Neural crest cell (in vitro differentiated cells): Measurements from ENCODE around the gene DHRS7B. TPM values are rescaled to one million over a fixed set of nuclear protein-coding genes. Genes with fewer than 3 reads are reported as not detected.
A peak's percentile ranks its signal among the peaks of the same experiment; 100 is the strongest.

ENCODE experiments used
- DNase-seq: peaks from one replicate; pipeline ENCODE4 v3.0.0; 2021; ENCODE audit warnings: low read depth, mixed read lengths, low spot score
- H3K27ac Mint-ChIP-seq: one replicate; pipeline ENCODE4 v1.8.0; 2021; ENCODE audit warnings: mild to moderate bottlenecking, mixed read lengths; ENCODE audit not compliant: unreplicated experiment
- H3K27me3 Mint-ChIP-seq: 2 replicates; pipeline ENCODE4 v1.8.0; 2021; ENCODE audit warnings: low read depth, mild to moderate bottlenecking, mixed read lengths
- H3K36me3 Mint-ChIP-seq: 2 replicates; pipeline ENCODE4 v1.8.0; 2021; ENCODE audit warnings: low read depth, mild to moderate bottlenecking, mixed read lengths
- H3K4me1 Mint-ChIP-seq: 2 replicates; pipeline ENCODE4 v1.8.0; 2021; ENCODE audit warnings: mixed read lengths
- H3K4me3 Mint-ChIP-seq: one replicate; pipeline ENCODE4 v1.8.0; 2021; ENCODE audit warnings: mild to moderate bottlenecking, mixed read lengths
- H3K9me3 Mint-ChIP-seq: 2 replicates; pipeline ENCODE4 v1.8.0; 2021; ENCODE audit warnings: mixed read lengths
- CTCF ChIP-seq: fragments of 200-600 bp; sonication (generic); conservative IDR thresholded peaks from 2 replicates; pipeline ENCODE4 v1.5.0; 2021; ENCODE audit warnings: antibody characterized with exemption, mild to moderate bottlenecking
- total RNA-seq: library from RNA; stranded (reverse); gene quantifications from 2 replicates; pipeline ENCODE4 v1.2.1, GENCODE V29; 2021

DHRS7B gene
- total RNA-seq, 1 donor from 2014 or later: 14.8 TPM

- Mint-ChIP-seq H3K27ac (no peak overlapping the region), H3K4me3 (no peak overlapping the region), H3K4me1 (peaks cover 20% of the 10 kb centered on the region), H3K36me3 (no peaks in the 10 kb centered on the region), H3K27me3 (no peaks in the 10 kb centered on the region), H3K9me3 (no peaks in the 10 kb centered on the region)
- TF ChIP-seq CTCF: no peak
- DNase-seq: no peak
These were observed 39.3 kb downstream of the DHRS7B start for GRCh38 chr17:21165922-21166594.

GRCh38 chr17:21166595-21167210, 39.9 kb downstream of the DHRS7B start:
- Mint-ChIP-seq H3K9me3 (no peaks in the 10 kb centered on the region), H3K27ac (no peak overlapping the region), H3K36me3 (no peaks in the 10 kb centered on the region), H3K4me3 (no peak overlapping the region), H3K27me3 (no peaks in the 10 kb centered on the region), H3K4me1 (peaks cover 20% of the 10 kb centered on the region)
- DNase-seq: no peak
- no peak for TF ChIP-seq CTCF

GRCh38 chr17:21167303-21167702, 40.5 kb downstream of the DHRS7B start:
- Mint-ChIP-seq H3K36me3 (peaks cover 2% of the 10 kb centered on the region), H3K27ac (peak overlapping the region; percentile 52), H3K9me3 (no peaks in the 10 kb centered on the region), H3K4me3 (no peak overlapping the region), H3K27me3 (no peaks in the 10 kb centered on the region), H3K4me1 (peaks cover 19% of the 10 kb centered on the region)
- TF ChIP-seq CTCF: no peak
- DNase-seq: no peak

DNA sequence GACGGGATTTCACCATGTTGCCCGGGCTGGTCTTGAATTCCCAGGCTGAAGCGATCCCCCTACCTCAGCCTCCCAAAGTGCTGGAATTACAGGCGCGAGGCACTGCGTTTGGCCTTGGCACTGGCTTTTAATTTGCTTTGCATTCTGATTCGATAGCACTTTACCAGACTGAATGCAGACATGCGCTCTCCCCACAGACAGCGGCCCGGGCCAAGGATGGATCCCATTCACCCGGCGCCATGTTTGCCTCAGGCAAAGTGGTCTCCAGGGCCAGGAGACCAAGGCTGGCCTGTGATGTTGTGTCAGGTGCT, 41.7 kb downstream of the DHRS7B start:
- no peak for TF ChIP-seq CTCF
- Mint-ChIP-seq H3K36me3 (peaks cover 2% of the 10 kb centered on the region), H3K4me3 (no peak overlapping the region)

GRCh38 chr17:21169496-21169895, 42.7 kb downstream of the DHRS7B start:
- no peaks in the 10 kb centered on the region for H3K27me3 Mint-ChIP-seq
- no peak for TF ChIP-seq CTCF
- peaks cover 4% of the 10 kb centered on the region for H3K36me3 Mint-ChIP-seq
- no peak overlapping the region for H3K27ac Mint-ChIP-seq
- no peak overlapping the region for H3K4me3 Mint-ChIP-seq
- no peaks in the 10 kb centered on the region for H3K9me3 Mint-ChIP-seq
- no peak for DNase-seq
- peaks cover 6% of the 10 kb centered on the region for H3K4me1 Mint-ChIP-seq

More for the DNA sequence above, 41.7 kb downstream of the DHRS7B start:
- Mint-ChIP-seq H3K4me1 (peaks cover 10% of the 10 kb centered on the region), H3K9me3 (no peaks in the 10 kb centered on the region), H3K27ac (no peak overlapping the region), H3K27me3 (no peaks in the 10 kb centered on the region)
- no peak for DNase-seq
